Immature natural killer cell (primary cell): ENCODE measurements around the gene ENDOD1. TPM values are rescaled to one million over a fixed set of nuclear protein-coding genes. Genes with fewer than 3 reads are reported as not detected.
"Not testable (repeated sequence)": the region's sequence is repeated elsewhere in the genome, so short reads cannot be mapped to it uniquely, and the experiment has no call there.

ENCODE experiments used
- DNase-seq, 3 donors: peaks; one replicate each; pipeline ENCODE4 v3.0.0; 2022; ENCODE audit warnings: mixed read lengths in 1 of 3
- H3K27ac Mint-ChIP-seq, 6 donors: one replicate each; pipeline ENCODE4 v1.8.0; 2020; ENCODE audit warnings: mixed read lengths in 6 of 6, mild to moderate bottlenecking in 5 of 6, inconsistent platforms in 4 of 6, moderate library complexity in 3 of 6
- H3K27me3 Mint-ChIP-seq, 3 donors: one replicate each; pipeline ENCODE4 v1.8.0; 2020 to 2021; ENCODE audit warnings: low read depth in 3 of 3, mild to moderate bottlenecking in 3 of 3, mixed read lengths in 3 of 3, moderate library complexity in 3 of 3, inconsistent platforms in 1 of 3
- H3K36me3 Mint-ChIP-seq, 3 donors: one replicate each; pipeline ENCODE4 v1.8.0; 2020; ENCODE audit warnings: mixed read lengths in 3 of 3, inconsistent platforms in 2 of 3, mild to moderate bottlenecking in 2 of 3
- H3K4me1 Mint-ChIP-seq, 2 donors: one replicate each; pipeline ENCODE4 v1.8.0; 2020; ENCODE audit warnings: inconsistent platforms in 2 of 2, mild to moderate bottlenecking in 2 of 2, mixed read lengths in 2 of 2, moderate library complexity in 1 of 2
- H3K4me3 Mint-ChIP-seq, 5 donors: one replicate each; pipeline ENCODE4 v1.8.0; 2020; ENCODE audit warnings: mild to moderate bottlenecking in 5 of 5, mixed read lengths in 5 of 5, inconsistent platforms in 3 of 5, moderate library complexity in 3 of 5
- H3K9me3 Mint-ChIP-seq, 6 donors: one replicate each; pipeline ENCODE4 v1.8.0; 2020; ENCODE audit warnings: mild to moderate bottlenecking in 6 of 6, mixed read lengths in 6 of 6, inconsistent platforms in 4 of 6, moderate library complexity in 3 of 6
- polyA plus RNA-seq, 3 donors: library from polyadenylated mRNA; unstranded; fragments of 300-500 nt; fragmentation: Illumina TruSeq; gene quantifications; one replicate each; pipeline ENCODE4 v1.2.3, GENCODE V29; 2021

The ENDOD1 gene
- polyA plus RNA-seq, 3 donors from 2014 or later: 12.6 to 17.2 (median 15.1) TPM

DNA sequence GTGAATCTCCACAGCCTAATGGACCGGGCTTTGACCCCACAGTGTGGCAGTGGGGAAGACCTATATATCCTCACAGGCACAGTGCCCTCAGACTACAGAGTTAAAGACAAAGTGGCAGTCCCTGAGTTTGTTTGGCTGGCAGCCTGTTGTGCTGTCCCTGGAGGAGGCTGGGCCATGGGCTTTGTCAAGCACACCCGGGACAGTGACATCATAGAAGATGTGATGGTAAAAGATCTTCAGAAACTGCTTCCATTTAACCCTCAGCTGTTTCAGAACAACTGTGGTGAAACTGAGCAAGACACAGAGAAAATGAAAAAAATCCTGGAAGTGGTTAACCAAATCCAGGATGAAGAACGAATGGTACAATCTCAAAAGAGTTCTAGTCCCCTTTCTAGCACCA is 39.0 kb downstream of the ENDOD1 start:
- DNase-seq: no peak
- H3K36me3 Mint-ChIP-seq: peaks cover 8 to 28% (median 22%) of the 10 kb centered on the region in 3 donors
- peaks cover 0 to 4% (median 0%) of the 10 kb centered on the region in 3 donors for H3K27me3 Mint-ChIP-seq
- H3K9me3 Mint-ChIP-seq: no peaks in the 10 kb centered on the region
- peaks cover 0 to 2% of the 10 kb centered on the region in 2 donors for H3K4me1 Mint-ChIP-seq
- no peak overlapping the region for H3K27ac Mint-ChIP-seq
- no peak overlapping the region for H3K4me3 Mint-ChIP-seq

DNA sequence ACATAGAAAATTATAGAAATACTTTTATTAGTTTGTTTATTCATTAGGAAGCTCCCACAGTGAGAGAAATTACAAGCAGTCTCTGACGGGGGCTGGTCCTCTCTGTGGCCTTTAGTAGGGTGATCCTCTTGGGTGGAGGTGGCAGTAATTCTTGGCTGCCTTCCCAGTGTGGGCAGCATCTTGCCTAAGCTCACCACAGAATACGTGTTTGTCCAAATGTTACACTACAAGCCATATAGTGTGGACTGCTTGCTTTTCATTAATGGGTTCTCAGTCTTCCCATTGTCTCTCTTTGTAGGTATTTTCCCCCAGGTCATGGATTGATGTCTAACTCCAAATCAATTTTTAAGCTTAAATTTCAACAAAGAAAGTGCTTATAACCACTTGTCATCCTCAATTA is 43.3 kb downstream of the ENDOD1 start:
- H3K9me3 Mint-ChIP-seq: no peaks in the 10 kb centered on the region
- H3K27me3 Mint-ChIP-seq: no peaks in the 10 kb centered on the region
- peaks cover 8 to 28% (median 18%) of the 10 kb centered on the region in 3 donors for H3K36me3 Mint-ChIP-seq
- DNase-seq: no peak
- no peak overlapping the region for H3K4me3 Mint-ChIP-seq
- peaks cover 0 to 2% of the 10 kb centered on the region in 2 donors for H3K4me1 Mint-ChIP-seq
- H3K27ac Mint-ChIP-seq: no peak overlapping the region

DNA sequence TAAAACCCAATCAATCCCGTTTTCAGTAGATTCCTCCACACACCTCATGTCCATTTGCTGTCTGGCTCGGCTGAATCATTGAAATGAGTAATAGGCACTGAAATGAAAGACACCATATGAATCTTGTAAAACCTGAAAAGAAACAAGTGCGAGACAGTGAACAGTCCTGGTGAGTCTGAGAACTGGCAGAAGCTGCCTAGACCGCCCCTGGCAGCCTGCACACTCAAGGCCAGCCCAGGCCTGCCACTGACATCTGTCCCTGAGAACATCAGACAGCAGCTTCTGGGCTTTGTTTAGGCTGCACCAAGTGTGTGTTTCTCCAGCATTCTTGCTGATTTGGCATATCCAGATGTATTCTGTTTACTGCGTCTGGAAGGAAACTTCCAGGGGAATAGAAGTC is 44.8 kb downstream of the ENDOD1 start:
- Mint-ChIP-seq H3K9me3 (no peaks in the 10 kb centered on the region), H3K27ac (no peak overlapping the region), H3K4me3 (no peak overlapping the region), H3K36me3 (peaks cover 5 to 18% (median 15%) of the 10 kb centered on the region in 3 donors), H3K27me3 (peaks cover 0 to 2% (median 0%) of the 10 kb centered on the region in 3 donors), H3K4me1 (peaks cover 0 to 2% of the 10 kb centered on the region in 2 donors)
- DNase-seq: no peak

DNA sequence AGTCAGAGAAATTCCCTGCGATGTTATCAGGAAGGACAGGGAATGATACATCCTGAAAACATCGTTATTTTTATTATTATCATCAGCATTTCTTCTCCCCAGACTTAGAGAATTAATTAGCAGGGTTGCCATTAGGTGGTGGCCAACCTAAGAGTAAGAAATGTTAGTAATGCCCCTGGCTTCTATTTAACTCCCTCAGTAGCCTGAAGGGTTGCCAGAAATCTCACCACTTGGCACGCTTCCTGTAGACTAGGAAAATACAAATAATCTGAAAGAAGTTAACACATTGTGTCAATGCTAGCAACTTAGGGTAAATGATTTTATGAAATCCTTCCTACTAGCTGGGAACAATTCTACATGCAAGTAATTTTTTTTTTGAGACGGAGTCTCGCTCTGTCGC is 45.5 kb downstream of the ENDOD1 start:
- peaks cover 1 to 11% (median 8%) of the 10 kb centered on the region in 3 donors for H3K36me3 Mint-ChIP-seq
- no peak overlapping the region for H3K27ac Mint-ChIP-seq
- H3K9me3 Mint-ChIP-seq: no peaks in the 10 kb centered on the region
- H3K27me3 Mint-ChIP-seq: peaks cover 0 to 3% (median 0%) of the 10 kb centered on the region in 3 donors
- H3K4me3 Mint-ChIP-seq: no peak overlapping the region
- DNase-seq: no peak
- peaks cover 0 to 2% of the 10 kb centered on the region in 2 donors for H3K4me1 Mint-ChIP-seq

DNA sequence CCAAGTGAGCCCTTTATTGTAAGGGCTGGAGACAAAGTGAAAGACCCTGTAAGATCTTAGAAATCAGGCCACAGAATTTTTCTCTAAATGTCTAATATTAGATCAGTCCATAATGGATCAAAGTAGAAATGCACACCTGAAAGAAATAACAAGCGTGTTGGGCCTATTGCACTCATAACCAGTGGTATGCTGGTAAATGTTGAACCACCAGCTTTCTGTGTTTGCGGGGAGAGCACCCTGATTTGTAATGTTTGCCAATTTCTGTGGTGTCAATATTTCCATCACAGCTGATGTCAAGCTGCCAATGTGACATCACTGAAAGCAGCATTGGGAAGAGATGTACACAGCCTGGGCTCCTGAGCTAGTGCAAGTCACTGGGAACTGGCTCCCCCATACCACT is 46.2 kb downstream of the ENDOD1 start:
- Mint-ChIP-seq H3K4me3 (no peak overlapping the region), H3K27ac (no peak overlapping the region), H3K9me3 (no peaks in the 10 kb centered on the region), H3K4me1 (peaks cover 0 to 2% of the 10 kb centered on the region in 2 donors), H3K36me3 (peaks cover 0 to 6% (median 4%) of the 10 kb centered on the region in 3 donors), H3K27me3 (peaks cover 0 to 3% (median 0%) of the 10 kb centered on the region in 3 donors)
- no peak for DNase-seq

DNA sequence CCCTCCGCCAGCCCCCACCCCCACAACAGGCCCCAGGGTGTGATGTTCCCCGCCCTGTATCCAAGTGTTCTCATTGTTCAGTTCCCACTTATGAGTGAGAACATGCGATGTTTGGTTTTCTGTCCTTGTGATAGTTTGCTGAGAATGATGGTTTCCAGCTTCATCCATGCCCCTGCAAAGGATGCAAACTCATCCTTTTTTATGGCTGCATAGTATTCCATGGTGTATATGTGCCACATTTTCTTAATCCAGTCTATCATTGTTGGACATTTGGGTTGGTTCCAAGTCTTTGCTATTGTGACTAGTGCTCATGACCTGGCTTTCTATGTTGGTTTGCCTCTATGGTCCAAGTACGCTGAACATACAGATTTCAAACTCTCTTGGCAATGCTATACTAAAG is 47.1 kb downstream of the ENDOD1 start:
- H3K4me1 Mint-ChIP-seq, H3K9me3 Mint-ChIP-seq, H3K27ac Mint-ChIP-seq, DNase-seq, H3K4me3 Mint-ChIP-seq, H3K27me3 Mint-ChIP-seq, H3K36me3 Mint-ChIP-seq: not testable (repeated sequence)

DNA sequence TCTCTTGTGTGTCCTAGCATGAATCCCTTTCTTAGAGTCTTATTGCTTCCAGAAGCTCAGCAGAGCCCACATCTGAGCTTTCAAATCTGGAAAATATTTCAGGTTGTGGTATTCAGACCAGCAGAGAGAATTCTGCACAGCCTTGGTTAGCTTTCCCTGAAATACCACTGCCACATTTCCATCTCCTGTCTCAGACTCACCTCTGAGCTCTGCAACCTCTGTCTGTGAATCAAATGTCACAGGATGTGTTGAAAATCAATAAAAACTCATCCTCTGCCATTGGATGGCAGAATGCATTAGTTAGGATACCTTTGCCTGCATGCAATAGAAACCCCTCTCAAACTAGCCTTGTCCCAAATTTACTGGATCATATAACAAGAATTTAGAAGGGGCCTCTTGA is 47.7 kb downstream of the ENDOD1 start:
- peaks cover 0 to 2% of the 10 kb centered on the region in 2 donors for H3K4me1 Mint-ChIP-seq
- no peak overlapping the region for H3K27ac Mint-ChIP-seq

DNA sequence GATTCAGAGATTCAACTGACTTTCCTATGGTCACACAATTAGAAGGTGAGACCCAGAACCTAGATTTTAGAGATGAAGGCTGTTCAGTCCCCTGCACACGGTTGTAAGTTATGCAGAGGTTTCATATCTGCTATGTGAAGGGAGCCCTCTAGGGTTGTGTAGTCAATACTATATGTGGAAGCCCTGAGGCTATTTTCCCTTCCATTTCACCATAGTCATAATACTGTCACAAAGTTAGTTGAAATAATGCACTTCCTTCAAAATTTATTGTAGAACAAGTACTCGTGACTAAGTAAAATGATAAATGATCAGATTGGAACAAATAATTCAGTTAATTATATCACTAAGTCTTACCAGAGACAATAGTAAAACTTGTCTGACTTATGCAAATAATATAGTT is 48.8 kb downstream of the ENDOD1 start:
- Mint-ChIP-seq H3K9me3 (no peaks in the 10 kb centered on the region), H3K36me3 (no peaks in the 10 kb centered on the region), H3K27ac (no peak overlapping the region), H3K27me3 (peaks cover 0 to 3% (median under 1%) of the 10 kb centered on the region in 3 donors), H3K4me3 (no peak overlapping the region), H3K4me1 (no peaks in the 10 kb centered on the region)
- no peak for DNase-seq

More for the DNA sequence above, 47.7 kb downstream of the ENDOD1 start:
- Mint-ChIP-seq H3K9me3 (no peaks in the 10 kb centered on the region), H3K36me3 (peaks cover 0 to under 1% (median 0%) of the 10 kb centered on the region in 3 donors), H3K4me3 (no peak overlapping the region), H3K27me3 (peaks cover 0 to 3% (median 0%) of the 10 kb centered on the region in 3 donors)
- no peak for DNase-seq

DNA sequence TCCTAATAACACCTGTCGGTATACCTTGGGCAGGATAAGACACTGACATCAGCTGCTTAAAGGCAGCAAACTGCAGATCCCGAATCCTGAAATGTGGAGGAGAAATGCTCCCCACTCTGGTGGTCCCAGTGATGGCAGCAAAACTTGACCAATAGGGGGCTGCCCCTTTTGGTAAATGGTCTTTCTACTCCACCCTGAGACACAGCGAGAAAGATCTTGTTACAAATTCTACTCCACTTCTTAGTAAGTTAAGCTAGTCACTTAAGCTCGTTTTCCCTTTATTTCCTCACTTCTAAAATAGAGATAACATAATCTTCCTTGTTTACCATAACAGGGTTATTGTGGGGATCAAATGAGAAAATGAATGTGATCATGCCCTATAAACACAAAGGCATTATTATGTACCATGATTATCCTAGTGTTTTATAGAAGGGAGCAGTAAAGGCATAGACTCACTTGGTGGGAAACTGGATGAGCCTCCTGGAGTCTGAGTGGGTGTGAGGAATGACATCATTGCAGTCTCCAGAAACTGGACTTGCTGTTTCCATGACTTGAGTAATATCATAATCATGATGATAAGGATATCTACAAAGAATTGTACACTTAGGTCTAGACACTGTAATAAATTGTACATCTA is 50.9 kb downstream of the ENDOD1 start:
- no peaks in the 10 kb centered on the region for H3K4me1 Mint-ChIP-seq
- DNase-seq: no peak
- no peak overlapping the region for H3K27ac Mint-ChIP-seq
- H3K4me3 Mint-ChIP-seq: no peak overlapping the region
- H3K27me3 Mint-ChIP-seq: peaks cover 3 to 10% (median 4%) of the 10 kb centered on the region in 3 donors
- H3K9me3 Mint-ChIP-seq: no peaks in the 10 kb centered on the region
- no peaks in the 10 kb centered on the region for H3K36me3 Mint-ChIP-seq

DNA sequence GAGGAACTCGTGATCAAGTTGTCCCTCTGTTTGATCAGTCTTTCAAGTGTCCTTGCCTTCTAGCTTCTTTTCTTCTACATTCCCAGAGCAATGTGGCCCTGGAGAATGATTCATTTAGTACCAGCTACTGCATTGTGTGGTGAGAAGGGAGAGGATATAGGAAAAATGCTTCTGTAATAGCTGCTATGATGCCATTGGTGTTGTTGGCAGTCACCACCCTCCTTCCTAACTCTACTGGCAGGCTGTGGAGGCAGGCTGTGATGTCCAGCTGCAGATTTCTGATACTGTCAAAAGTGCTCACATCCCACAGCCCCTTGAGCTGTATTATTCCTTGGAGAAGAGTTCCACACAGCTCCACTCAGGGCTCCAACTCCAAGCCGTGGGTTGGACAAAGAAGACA is 52.8 kb downstream of the ENDOD1 start:
- Mint-ChIP-seq H3K27me3 (peaks cover 3 to 13% (median 6%) of the 10 kb centered on the region in 3 donors), H3K9me3 (no peaks in the 10 kb centered on the region), H3K27ac (no peak overlapping the region), H3K36me3 (no peaks in the 10 kb centered on the region), H3K4me1 (no peaks in the 10 kb centered on the region), H3K4me3 (no peak overlapping the region)
- DNase-seq: no peak

DNA sequence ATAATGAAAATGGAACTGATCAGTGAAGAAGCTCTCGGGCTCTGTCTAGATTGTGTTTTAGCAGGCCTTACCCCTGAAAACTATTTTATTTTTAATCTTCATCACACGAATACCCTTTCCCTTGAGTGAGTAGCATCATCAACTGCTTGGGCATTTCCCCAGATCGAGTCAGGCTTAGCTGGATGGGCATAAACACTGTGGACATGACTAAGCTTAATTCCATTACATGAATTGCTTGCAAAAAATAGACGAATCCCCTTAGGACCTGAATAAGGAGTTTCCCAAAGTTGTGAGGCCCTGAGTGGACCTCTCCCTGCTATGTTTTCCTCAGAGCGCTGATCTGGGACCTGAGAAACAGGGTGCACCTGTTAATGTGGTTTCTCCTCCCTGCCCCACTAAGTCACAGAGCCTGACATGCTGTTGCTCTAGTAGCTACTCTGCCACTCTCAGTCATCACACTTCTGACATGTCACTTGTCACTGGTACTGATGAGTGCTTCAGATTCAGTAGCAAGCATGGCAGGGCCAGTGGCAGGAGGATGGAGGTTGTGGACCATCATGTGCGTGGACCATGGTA is 53.5 kb downstream of the ENDOD1 start:
- Mint-ChIP-seq H3K9me3 (no peaks in the 10 kb centered on the region), H3K27me3 (peaks cover 4 to 13% (median 6%) of the 10 kb centered on the region in 3 donors), H3K36me3 (no peaks in the 10 kb centered on the region), H3K4me3 (no peak overlapping the region), H3K4me1 (no peaks in the 10 kb centered on the region), H3K27ac (no peak overlapping the region)
- DNase-seq: no peak

DNA sequence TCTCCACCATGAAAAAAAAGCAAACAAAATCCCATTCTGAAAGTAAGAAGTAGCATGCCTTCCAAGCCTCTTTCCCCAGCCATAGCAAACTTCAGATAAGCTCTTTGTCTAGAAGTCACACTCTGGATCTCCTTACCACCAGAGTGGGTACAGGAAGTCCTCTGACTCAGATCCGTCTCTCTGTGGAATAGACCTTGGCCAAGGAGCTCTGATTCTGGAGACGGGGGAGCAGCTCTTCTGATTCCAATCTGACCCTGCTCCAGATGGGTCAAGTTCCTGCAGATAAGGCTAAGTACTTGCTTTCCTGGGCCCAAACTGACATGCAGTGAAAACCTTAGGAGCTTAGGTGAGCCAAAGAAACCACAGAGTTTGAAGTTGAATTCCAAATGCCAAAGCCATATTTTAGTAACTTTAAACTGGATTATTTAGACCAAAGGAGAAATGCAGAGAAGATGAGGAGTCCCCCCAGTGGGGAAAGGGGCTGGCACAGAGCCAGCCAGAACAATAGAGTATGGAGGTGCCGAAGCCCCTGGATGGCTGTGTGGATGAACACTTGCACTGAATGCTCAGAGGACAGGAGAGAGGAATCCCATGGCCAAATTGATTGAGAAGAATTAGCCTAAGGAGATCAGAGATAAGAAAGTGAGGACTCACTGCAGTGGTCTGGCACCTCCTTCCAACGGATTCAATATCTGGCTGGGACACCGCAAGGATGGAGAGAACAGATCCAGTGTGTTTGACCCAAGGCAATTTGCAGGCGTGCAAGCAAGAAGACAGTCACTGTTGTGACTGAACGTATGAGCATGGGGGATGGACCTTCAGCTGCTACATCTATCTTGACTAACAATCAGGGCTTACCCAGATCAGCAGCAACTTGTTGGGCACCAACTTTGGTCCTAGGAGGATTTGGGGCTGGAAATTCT is 54.9 kb downstream of the ENDOD1 start:
- no peaks in the 10 kb centered on the region for H3K36me3 Mint-ChIP-seq
- peaks cover 3 to 13% (median 8%) of the 10 kb centered on the region in 3 donors for H3K27me3 Mint-ChIP-seq
- H3K4me1 Mint-ChIP-seq: peaks cover 0 to 2% of the 10 kb centered on the region in 2 donors
- no peak overlapping the region for H3K27ac Mint-ChIP-seq
- no peak overlapping the region for H3K4me3 Mint-ChIP-seq
- H3K9me3 Mint-ChIP-seq: no peaks in the 10 kb centered on the region
- DNase-seq: no peak

DNA sequence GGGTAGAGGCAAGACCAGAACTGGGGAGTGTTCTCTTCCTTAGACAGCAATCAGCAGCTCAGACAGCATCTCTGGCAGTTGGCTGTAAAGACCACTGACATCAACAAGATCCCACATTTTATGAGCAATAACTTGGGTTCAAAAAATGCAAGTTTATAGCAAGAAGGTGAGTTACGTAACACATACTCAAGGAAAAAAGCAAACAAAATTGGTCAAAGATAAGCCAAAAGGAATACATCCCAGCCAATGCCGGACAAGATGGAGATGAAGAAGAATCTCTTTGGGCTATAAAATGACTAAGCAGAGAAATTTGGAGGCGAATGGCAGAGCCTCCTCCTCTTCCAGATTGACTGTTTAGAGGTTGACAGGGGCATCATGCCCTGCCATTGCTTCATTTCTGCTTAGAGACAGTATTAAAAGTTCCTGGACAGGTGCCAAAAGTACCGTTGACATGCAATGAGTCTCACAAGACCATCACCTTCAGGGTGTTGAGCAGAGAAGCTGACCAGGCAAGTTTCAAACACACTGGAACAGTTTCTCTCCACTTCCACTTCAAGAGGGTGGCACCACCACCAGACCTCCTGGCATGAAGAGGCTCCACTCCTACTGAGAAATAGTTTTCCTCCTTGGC is 55.9 kb downstream of the ENDOD1 start:
- H3K4me3 Mint-ChIP-seq: no peak overlapping the region
- H3K27ac Mint-ChIP-seq: no peak overlapping the region
- no peak for DNase-seq
- H3K36me3 Mint-ChIP-seq: no peaks in the 10 kb centered on the region
- H3K9me3 Mint-ChIP-seq: no peaks in the 10 kb centered on the region
- peaks cover 0 to 7% of the 10 kb centered on the region in 2 donors for H3K4me1 Mint-ChIP-seq
- peaks cover 5 to 13% (median 9%) of the 10 kb centered on the region in 3 donors for H3K27me3 Mint-ChIP-seq
